H1 (cell line): ENCODE measurements around the gene SBSN. TPM values are rescaled to one million over a fixed set of nuclear protein-coding genes. Genes with fewer than 3 reads are reported as not detected.
A peak's percentile ranks its signal among the peaks of the same experiment; 100 is the strongest.

Experiments used
- CTCF ChIA-PET: fragments of 300-600 bp; sonication (Branson Sonifier 250); formaldehyde crosslinking; loops from one replicate; lab custom pipeline; 2021; ENCODE audit not compliant: partially characterized antibody; lab: Charles Lee
- POLR2A ChIA-PET: fragments of 300-600 bp; sonication (Branson Sonifier 250); formaldehyde crosslinking; loops from one replicate; lab custom pipeline; 2021; ENCODE audit warnings: inconsistent platforms; ENCODE audit not compliant: partially characterized antibody; lab: Charles Lee
- DNase-seq, 2 experiments: peaks; one replicate each; pipeline versions ENCODE4 v3.0.0 to v3.0.0-alpha.2; 2010 to 2022; ENCODE audit warnings: low spot score in 2 of 2, low read depth in 1 of 2, mixed read lengths in 1 of 2
- FAIRE-seq: peaks from 2 replicates; lab custom pipeline; 2011; peaks lifted over from hg19 to GRCh38; lab: Jason Lieb, UNC
- H2AFZ ChIP-seq: 2 replicates; pipeline ENCODE4 v1.8.1; 2012; ENCODE audit warnings: low read length, inconsistent platforms
- H2AK5ac ChIP-seq: 2 replicates; pipeline ENCODE4 v1.6.1; 2013; ENCODE audit warnings: low read depth, low read length
- H2BK120ac ChIP-seq: replicated peaks from 2 replicates; pipeline ENCODE3; 2013; ENCODE audit warnings: low read depth, low read length, inconsistent platforms
- H2BK12ac ChIP-seq: 2 replicates; pipeline ENCODE4 v1.6.1; 2013; ENCODE audit warnings: low read depth, low read length
- H2BK15ac ChIP-seq: 2 replicates; pipeline ENCODE4 v1.6.1; 2013; ENCODE audit warnings: low read length
- H2BK20ac ChIP-seq: 2 replicates; pipeline ENCODE4 v1.6.1; 2013; ENCODE audit warnings: low read length
- H2BK5ac ChIP-seq: 2 replicates; pipeline ENCODE4 v1.6.1; 2013; ENCODE audit warnings: low read depth, low read length
- H3K14ac ChIP-seq: 2 replicates; pipeline ENCODE4 v1.6.1; 2013; ENCODE audit warnings: inconsistent platforms; ENCODE audit not compliant: insufficient read length
- H3K18ac ChIP-seq: 2 replicates; pipeline ENCODE4 v1.6.1; 2013; ENCODE audit warnings: low read length; ENCODE audit errors: extremely low read depth
- H3K23ac ChIP-seq: 2 replicates; pipeline ENCODE4 v1.6.1; 2013; ENCODE audit warnings: inconsistent platforms; ENCODE audit not compliant: insufficient read length
- H3K23me2 ChIP-seq: 2 replicates; pipeline ENCODE4 v1.6.1; 2013; ENCODE audit warnings: low read depth, low read length
- H3K27ac ChIP-seq: 2 replicates; pipeline ENCODE4 v1.6.1; 2011; ENCODE audit warnings: low read depth, low read length, inconsistent platforms
- H3K27me3 ChIP-seq, 4 experiments: replicated peaks in 1 of 4; 1 replicate in 1 of 4; 2 replicates in 3 of 4; pipeline versions ENCODE4 v1.6.1 to v1.8.1; 2011 to 2013; ENCODE audit warnings: low read length in 3 of 4, mild to moderate bottlenecking in 3 of 4, inconsistent platforms in 2 of 4, mixed read lengths in 2 of 4, moderate library complexity in 1 of 4; ENCODE audit not compliant: control insufficient read depth in 3 of 4, insufficient read depth in 3 of 4; ENCODE audit errors: extremely low read depth in 1 of 4
- H3K36me3 ChIP-seq, 4 experiments: 2 replicates each; pipeline versions ENCODE4 v1.6.1 to v1.8.1; 2011 to 2013; ENCODE audit warnings: mild to moderate bottlenecking in 4 of 4, low read length in 3 of 4, moderate library complexity in 2 of 4, control low read depth in 1 of 4, inconsistent platforms in 1 of 4; ENCODE audit not compliant: insufficient read depth in 4 of 4, control insufficient read depth in 2 of 4
- H3K4ac ChIP-seq: replicated peaks from 2 replicates; pipeline ENCODE3; 2013; ENCODE audit warnings: low read length, low read depth, mixed read lengths, inconsistent platforms; ENCODE audit not compliant: insufficient read length
- H3K4me1 ChIP-seq, 4 experiments: replicated peaks in 1 of 4; 1 replicate in 1 of 4; 2 replicates in 3 of 4; pipeline versions ENCODE4 v1.6.1 to v1.8.1; 2011 to 2013; ENCODE audit warnings: low read length in 3 of 4, inconsistent platforms in 2 of 4, mixed read lengths in 1 of 4; ENCODE audit not compliant: insufficient read depth in 4 of 4, control insufficient read depth in 3 of 4
- H3K4me2 ChIP-seq, 2 experiments: 2 replicates each; pipeline versions ENCODE4 v1.6.1 to v1.8.1; 2011 to 2013; ENCODE audit warnings: low read depth in 2 of 2, low read length in 2 of 2, control low read depth in 1 of 2, inconsistent platforms in 1 of 2, mild to moderate bottlenecking in 1 of 2; ENCODE audit not compliant: insufficient read depth in 1 of 2
- H3K4me3 ChIP-seq, 4 experiments: fragments of 200-600, 300-600 bp in 1 of 4; sonication (generic), shearing (Covaris generic), sonication (Bioruptor Twin) in 1 of 4; 2 replicates each; pipeline versions ENCODE4 v1.5.1 to v1.8.1; 2011 to 2016; ENCODE audit warnings: low read length in 4 of 4, low read depth in 3 of 4, control low read depth in 2 of 4, inconsistent platforms in 2 of 4, mild to moderate bottlenecking in 2 of 4, mixed read lengths in 1 of 4, moderate library complexity in 1 of 4; ENCODE audit not compliant: insufficient read depth in 2 of 4; ENCODE audit errors: extremely low read depth in 1 of 4
- H3K56ac ChIP-seq: replicated peaks from 2 replicates; pipeline ENCODE3; 2013; ENCODE audit warnings: low read depth, mild to moderate bottlenecking, mixed read lengths, low read length, inconsistent platforms; ENCODE audit not compliant: insufficient read length
- H3K79me1 ChIP-seq: 2 replicates; pipeline ENCODE4 v1.6.1; 2013; ENCODE audit warnings: low read depth, low read length, control low read depth
- H3K79me2 ChIP-seq, 2 experiments: 2 replicates each; pipeline versions ENCODE4 v1.6.1 to v1.8.1; 2012 to 2013; ENCODE audit warnings: low read length in 2 of 2, mild to moderate bottlenecking in 2 of 2, inconsistent platforms in 1 of 2; ENCODE audit not compliant: insufficient read depth in 2 of 2, control insufficient read depth in 1 of 2
- H3K9ac ChIP-seq, 4 experiments: replicated peaks in 1 of 4; 1 replicate in 1 of 4; 2 replicates in 3 of 4; pipeline versions ENCODE4 v1.6.1 to v1.8.1; 2011 to 2013; ENCODE audit warnings: low read depth in 3 of 4, low read length in 3 of 4, control low read depth in 2 of 4, mild to moderate bottlenecking in 2 of 4, moderate library complexity in 2 of 4, inconsistent platforms in 1 of 4; ENCODE audit errors: extremely low read depth in 1 of 4
- H3K9me3 ChIP-seq, 2 experiments: 2 replicates each; pipeline versions ENCODE4 v1.6.1 to v1.8.1; 2012 to 2013; ENCODE audit warnings: mild to moderate bottlenecking in 2 of 2, moderate library complexity in 2 of 2, control low read depth in 1 of 2, inconsistent platforms in 1 of 2, low read depth in 1 of 2, low read length in 1 of 2, mixed read lengths in 1 of 2; ENCODE audit not compliant: insufficient read depth in 2 of 2
- H4K20me1 ChIP-seq, 2 experiments: replicated peaks in 1 of 2; 2 replicates each; pipeline versions ENCODE3 to v1.8.1; 2011 to 2013; ENCODE audit warnings: inconsistent platforms in 2 of 2, low read length in 2 of 2, mild to moderate bottlenecking in 1 of 2; ENCODE audit not compliant: insufficient read depth in 2 of 2, control insufficient read depth in 1 of 2
- H4K5ac ChIP-seq: 2 replicates; pipeline ENCODE4 v1.6.1; 2013; ENCODE audit warnings: low read length, low read depth, mixed read lengths, inconsistent platforms; ENCODE audit not compliant: insufficient read length
- H4K8ac ChIP-seq: 2 replicates; pipeline ENCODE4 v1.8.0; 2013; ENCODE audit warnings: mild to moderate bottlenecking, moderate library complexity, low read length, inconsistent platforms; ENCODE audit not compliant: insufficient read depth; ENCODE audit errors: extremely low read depth
- H4K91ac ChIP-seq: replicated peaks from 2 replicates; pipeline ENCODE3; 2013; ENCODE audit warnings: low read length, mixed read lengths, inconsistent platforms; ENCODE audit not compliant: insufficient read length
- WGBS, 2 experiments: shearing (Covaris generic) in 1 of 2; methylation state at CpG; one replicate each; pipeline versions ENCODE4 v1.1.6 to v1.1.7; 2013 to 2015; ENCODE audit warnings: low lambda C conversion rate in 2 of 2, mixed read lengths in 2 of 2, inconsistent platforms in 1 of 2, low coverage in 1 of 2, missing lambda C conversion rate in 1 of 2; ENCODE audit not compliant: insufficient replicate concordance in 2 of 2, insufficient coverage in 1 of 2, insufficient read length in 1 of 2; ENCODE audit errors: extremely low coverage in 1 of 2, missing lambda C conversion rate in 1 of 2; 5-methylcytosine and 5-hydroxymethylcytosine counted together
- polyA plus RNA-seq, 7 experiments: library from polyadenylated mRNA; depleted of rRNA in 3 of 7; stranded (reverse) in 5 of 7; unstranded in 2 of 7; fragments of >200 nt in 5 of 7; fragments of 200-250 nt in 2 of 7; gene quantifications; 1 replicate in 5 of 7; 2 replicates in 1 of 7; 4 replicates in 1 of 7; pipeline versions ENCODE4 v1.2.1 to v1.2.3, GENCODE V29; 2011 to 2013; ENCODE audit warnings: missing spikeins in 2 of 7, mixed read lengths in 2 of 7
- total RNA-seq: library from RNA; stranded (reverse); fragmentation: NEBNext Ultra II Directional; extraction: Animal tissue kit (Norgen Biotek cat#: 25700); gene quantifications from 2 replicates; pipeline ENCODE4 v1.2.1, GENCODE V29; 2021

SBSN gene
- total and polyA plus RNA-seq, 2 of the 8 experiments (the other 6 are each of a cell fraction or from before 2014, with no cell fraction given) = not detected

GRCh38 chr19:35519291-35519690 is 8.8 kb downstream of the SBSN start:
- no peak overlapping the region for H3K18ac ChIP-seq
- no peak overlapping the region for H2BK20ac ChIP-seq
- no peak overlapping the region for H3K4me2 ChIP-seq
- H2BK5ac ChIP-seq = no peak overlapping the region
- H3K9me3 ChIP-seq = no peaks in the 10 kb centered on the region
- DNase-seq (no peak), FAIRE-seq (no peak)
- H2AFZ ChIP-seq = no peak overlapping the region
- 0 out of 2 replicates have a peak overlapping the region, but pooled peaks have one; percentile 2 for H2BK12ac ChIP-seq
- 88% methylated on average over 7 of the region's 7 CpGs; no CpG with 5 or more reads in 1 of the 2 experiments for WGBS, 2 experiments
- H4K8ac ChIP-seq = no peak overlapping the region; the same call in 1 of the 2 replicates
- no peaks in the 10 kb centered on the region for H3K79me2 ChIP-seq
- no peak overlapping the region for H4K5ac ChIP-seq
- H4K20me1 ChIP-seq = no peaks in the 10 kb centered on the region
- no peak overlapping the region for H3K14ac ChIP-seq
- H3K9ac ChIP-seq = no peak overlapping the region
- H3K23me2 ChIP-seq = peaks cover 3% of the 10 kb centered on the region; the same call in 1 of the 2 replicates
- no peak overlapping the region for H3K4ac ChIP-seq
- H3K4me3 ChIP-seq = no peak overlapping the region
- POLR2A ChIA-PET = interaction anchor here (2.7 kb wide), 1 partner anchor 10 kb away, joined by 28 read pairs; no protein-coding TSS in a partner anchor
- H3K27ac ChIP-seq = no peak overlapping the region
- no peak overlapping the region for H2BK120ac ChIP-seq
- H2AK5ac ChIP-seq = no peak overlapping the region
- CTCF ChIA-PET = interaction anchor here (1.0 to 2.0 kb wide), 2 partner anchors 9 to 37 kb away, joined by 5 to 6 read pairs; no protein-coding TSS in a partner anchor
- H2BK15ac ChIP-seq = no peak overlapping the region
- no peaks in the 10 kb centered on the region for H3K36me3 ChIP-seq
- no peak overlapping the region for H4K91ac ChIP-seq
- H3K4me1 ChIP-seq = peaks cover 4 to 15% (median 10%) of the 10 kb centered on the region in 4 experiments; a peak in 6 of 7 replicates
- H3K27me3 ChIP-seq = peaks cover 0 to 3% (median 1%) of the 10 kb centered on the region in 4 experiments; a peak in 1 of 7 replicates
- H3K23ac ChIP-seq = no peak overlapping the region
- no peak overlapping the region for H3K56ac ChIP-seq
- H3K79me1 ChIP-seq = no peaks in the 10 kb centered on the region; the same call in 1 of the 2 replicates
